T-cell (primary cell): ENCODE data around the gene ADCY4. TPM values are rescaled to one million over a fixed set of nuclear protein-coding genes. Genes with fewer than 3 reads are reported as not detected.
A peak's percentile ranks its signal among the peaks of the same experiment; 100 is the strongest.

Experiments used
- ATAC-seq, 4 experiments: fragments of 200-7000 bp in 3 of 4; fragments of 150-1000 bp in 1 of 4; cut with Tn5 transposase; replicated peaks in 1 of 4; 1 replicate in 3 of 4; 2 replicates in 1 of 4; pipeline ENCODE4 v1.10.0; 2021; ENCODE audit warnings: moderate library complexity in 3 of 4, mild to moderate bottlenecking in 2 of 4, moderate number of reproducible peaks in 1 of 4
- CTCF ChIA-PET, 2 donors: fragments of 300-600 bp; sonication (Branson Sonifier 250); formaldehyde crosslinking; loops; one replicate each; lab custom pipeline; 2022; ENCODE audit warnings: antibody characterized with exemption in 2 of 2; lab: Charles Lee
- POLR2A ChIA-PET, 2 donors: fragments of 300-600 bp; sonication (Branson Sonifier 250); formaldehyde crosslinking; loops; one replicate each; lab custom pipeline; 2022; ENCODE audit warnings: antibody characterized with exemption in 2 of 2; lab: Charles Lee
- DNase-seq, 35 experiments: peaks; one replicate each; pipeline versions ENCODE4 v3.0.0 to v3.0.0-alpha.2; 2013 to 2023
- H3K27ac ChIP-seq: one replicate; pipeline ENCODE4 v1.5.1; 2013; ENCODE audit warnings: low read length
- H3K27me3 ChIP-seq, 2 experiments: replicated peaks in 1 of 2; 1 replicate in 1 of 2; 2 replicates in 1 of 2; pipeline versions ENCODE4 v1.6.1 to v1.7.0; 2013; ENCODE audit warnings: low read length in 1 of 2, mixed read lengths in 1 of 2; ENCODE audit not compliant: control insufficient read depth in 2 of 2, insufficient read depth in 2 of 2; ENCODE audit errors: extremely low read depth in 1 of 2
- H3K36me3 ChIP-seq, 2 donors: 1 replicate in 1 of 2; 2 replicates in 1 of 2; pipeline versions ENCODE4 v1.6.1 to v1.7.0; 2013; ENCODE audit warnings: low read length in 1 of 2; ENCODE audit not compliant: control insufficient read depth in 2 of 2, insufficient read depth in 1 of 2; ENCODE audit errors: extremely low read depth in 1 of 2
- H3K4me1 ChIP-seq, 2 experiments: 1 replicate in 1 of 2; 2 replicates in 1 of 2; pipeline versions ENCODE4 v1.6.1 to v1.7.0; 2013; ENCODE audit warnings: low read length in 2 of 2, mixed read lengths in 1 of 2; ENCODE audit not compliant: insufficient read depth in 2 of 2, control insufficient read depth in 1 of 2; ENCODE audit errors: extremely low read depth in 1 of 2
- H3K4me3 ChIP-seq, 2 donors: 1 replicate in 1 of 2; 2 replicates in 1 of 2; pipeline versions ENCODE4 v1.5.1 to v1.7.0; 2013; ENCODE audit warnings: mild to moderate bottlenecking in 2 of 2, low read length in 1 of 2, moderate library complexity in 1 of 2; ENCODE audit not compliant: control insufficient read depth in 1 of 2; ENCODE audit errors: extremely low read depth in 1 of 2
- H3K9me3 ChIP-seq: 2 replicates; pipeline ENCODE4 v1.7.0; 2013
- H3K27ac Mint-ChIP-seq, 2 donors: one replicate each; pipeline ENCODE4 v1.8.0; 2020 to 2021; ENCODE audit warnings: mild to moderate bottlenecking in 2 of 2, mixed read lengths in 2 of 2
- H3K27me3 Mint-ChIP-seq, 2 donors: one replicate each; pipeline ENCODE4 v1.8.0; 2021 to 2022; ENCODE audit warnings: mixed read lengths in 2 of 2
- H3K36me3 Mint-ChIP-seq: one replicate; pipeline ENCODE4 v1.8.0; 2021; ENCODE audit warnings: mixed read lengths
- H3K4me1 Mint-ChIP-seq, 3 donors: one replicate each; pipeline ENCODE4 v1.8.0; 2020 to 2022; ENCODE audit warnings: mixed read lengths in 3 of 3, mild to moderate bottlenecking in 1 of 3
- H3K4me3 Mint-ChIP-seq, 3 donors: one replicate each; pipeline ENCODE4 v1.8.0; 2020 to 2022; ENCODE audit warnings: mild to moderate bottlenecking in 3 of 3, mixed read lengths in 3 of 3, moderate library complexity in 3 of 3
- H3K9me3 Mint-ChIP-seq, 3 donors: one replicate each; pipeline ENCODE4 v1.8.0; 2020 to 2022; ENCODE audit warnings: mixed read lengths in 3 of 3
- WGBS: methylation state at CpG from one replicate; pipeline ENCODE4 v1.1.5; 2013; ENCODE audit warnings: missing lambda C conversion rate; ENCODE audit not compliant: insufficient coverage; 5-methylcytosine and 5-hydroxymethylcytosine counted together
- total RNA-seq, 35 experiments: library from RNA in 6 of 35; stranded (reverse) in 6 of 35; fragments of 120-200 nt in 1 of 35; gene quantifications; one replicate each; pipeline versions ENCODE4 v1.2.1 to v1.2.4 and lab custom pipeline; 2013 to 2026

Gene ADCY4
- total RNA-seq, 5 donors from 2014 or later (not counting 1 experiment from before 2014, with no cell fraction given): 7.8 to 10.4 (median 8.5) TPM

GRCh38 chr14:24367514-24368211 lies 32.8 kb upstream of the ADCY4 start, which contains the start of gene NFATC4:
TSS of gene NFATC4 (plus strand) at chr14:24368184. CDS start at chr14:24368341, 157 bp downstream.
- H3K4me3 ChIP-seq: peak within 1 kb of the TSS in 1 of 2 donors; percentile 71

DNA sequence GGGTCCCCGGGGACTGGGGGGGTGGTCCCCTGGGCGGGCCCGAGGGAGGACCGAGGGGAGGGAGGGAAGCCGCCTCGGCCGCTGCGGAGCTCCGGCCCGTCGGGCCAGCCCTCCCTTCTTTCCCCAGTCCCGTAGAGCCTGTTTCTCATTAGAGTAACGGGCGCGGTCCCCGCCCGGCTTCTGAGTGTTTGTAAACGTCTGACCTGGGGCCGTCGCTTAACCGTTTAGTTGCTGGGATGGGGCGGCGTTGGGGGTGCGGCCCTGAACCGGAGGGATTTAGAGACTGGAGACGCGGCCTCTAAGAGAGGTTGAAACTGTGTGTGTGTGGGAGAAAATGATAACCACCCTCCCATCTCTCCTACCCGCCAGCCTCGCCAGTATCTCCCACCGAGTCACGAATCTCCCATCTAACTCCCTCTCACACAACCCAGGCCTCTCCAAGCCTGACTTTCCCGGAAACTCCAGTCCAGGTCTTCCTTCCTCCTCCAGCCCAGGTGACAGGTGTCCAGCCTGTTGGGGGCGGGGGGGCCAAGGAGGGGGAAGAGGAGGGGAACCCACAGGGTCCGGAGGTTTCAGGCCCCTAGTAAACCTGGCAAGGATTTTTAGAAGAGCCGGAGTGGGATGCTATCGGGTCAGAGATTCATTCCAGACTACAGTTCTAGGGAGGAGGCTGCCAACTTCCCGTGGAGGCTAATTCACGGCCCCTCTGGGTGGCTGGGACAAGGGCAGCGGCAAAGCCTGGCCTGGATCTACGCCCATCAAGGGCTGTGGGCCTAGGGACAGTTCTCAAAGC lies 32.0 kb upstream of the ADCY4 start:
- Histone ChIP-seq H3K36me3 (no peaks in the 10 kb centered on the region), H3K4me3 (peak overlapping the region; percentile 17 to 71), H3K9me3 (no peaks in the 10 kb centered on the region), H3K4me1 (peaks cover 4 to 36% of the 10 kb centered on the region in 2 experiments), H3K27me3 (peaks cover 0 to 63% of the 10 kb centered on the region in 2 experiments), H3K27ac (no peak overlapping the region)
- DNase-seq (peak in 9 of 35 experiments; percentile 2 to 36 (median 14)), ATAC-seq (peak in 3 of 4 experiments; percentile 17 to 36 (median 25))
- POLR2A ChIA-PET: interaction anchor here in 1 of 2 donors (0.6 kb wide), 1 partner anchor 1046 kb away, joined by 3 read pairs; the partner anchor contains the start of gene PABPN1
- Mint-ChIP-seq H3K27me3 (peaks cover 38 to 45% of the 10 kb centered on the region in 2 donors), H3K36me3 (no peaks in the 10 kb centered on the region), H3K4me3 (peak overlapping the region; percentile 65 to 79 (median 66)), H3K27ac (no peak overlapping the region), H3K4me1 (peaks cover 29 to 35% (median 35%) of the 10 kb centered on the region in 3 donors), H3K9me3 (no peaks in the 10 kb centered on the region)
- 29% methylated on average over 7 of the region's 40 CpGs for WGBS
- CTCF ChIA-PET: interaction anchor here in 1 of 2 donors (0.7 to 1.4 kb wide), 3 partner anchors 63 to 744 kb away, joined by 3 to 7 read pairs (median 3); partner anchors contain the start of gene KHNYN

More at GRCh38 chr14:24367514-24368211, 32.8 kb upstream of the ADCY4 start, which contains the start of gene NFATC4:
- no peak for ATAC-seq
- peaks cover 4 to 36% of the 10 kb centered on the region in 2 experiments for H3K4me1 ChIP-seq
- 32% methylated on average over 10 of the region's 21 CpGs for WGBS
- H3K27ac Mint-ChIP-seq: no peak within 1 kb of the TSS
- peaks cover 38 to 40% of the 10 kb centered on the region in 2 donors for H3K27me3 Mint-ChIP-seq
- H3K36me3 ChIP-seq: no peaks in the 10 kb centered on the region
- CTCF ChIA-PET: no interaction called here
- H3K27ac ChIP-seq: no peak within 1 kb of the TSS
- peaks cover 0 to 61% of the 10 kb centered on the region in 2 experiments for H3K27me3 ChIP-seq
- no peaks in the 10 kb centered on the region for H3K36me3 Mint-ChIP-seq
- POLR2A ChIA-PET: no interaction called here
- DNase-seq: peak in 1 of 35 experiments; percentile 10
- peaks cover 29 to 35% (median 35%) of the 10 kb centered on the region in 3 donors for H3K4me1 Mint-ChIP-seq
- no peaks in the 10 kb centered on the region for H3K9me3 ChIP-seq
- peak within 1 kb of the TSS; percentile 65 to 79 (median 66) for H3K4me3 Mint-ChIP-seq
- no peaks in the 10 kb centered on the region for H3K9me3 Mint-ChIP-seq

DNA sequence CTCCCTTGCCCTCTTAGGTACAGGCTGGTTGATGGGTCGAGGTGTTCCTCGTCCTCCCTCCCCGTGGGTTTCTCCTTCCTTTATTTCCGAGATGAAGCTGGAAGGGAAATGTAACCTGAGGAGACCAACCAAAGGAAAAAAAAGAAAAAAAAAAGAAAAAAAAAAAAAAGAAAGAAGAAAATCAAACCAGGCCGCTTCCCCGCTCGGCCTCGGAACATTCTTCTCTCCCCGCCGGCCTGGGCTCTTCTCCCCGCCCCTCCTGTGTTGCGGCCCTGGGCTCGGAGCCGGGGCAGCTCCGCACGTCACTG lies 31.5 kb upstream of the ADCY4 start:
- DNase-seq (peak in 2 of 35 experiments; percentile 4 to 7), ATAC-seq (peak in 3 of 4 experiments; percentile 2 to 25 (median 24))
- peaks cover 4 to 36% of the 10 kb centered on the region in 2 experiments for H3K4me1 ChIP-seq
- Mint-ChIP-seq H3K9me3 (no peaks in the 10 kb centered on the region), H3K27ac (no peak overlapping the region), H3K27me3 (peaks cover 43 to 50% of the 10 kb centered on the region in 2 donors), H3K36me3 (no peaks in the 10 kb centered on the region), H3K4me3 (peak overlapping the region in 2 of 3 donors; percentile 21 to 79), H3K4me1 (peaks cover 29 to 35% (median 35%) of the 10 kb centered on the region in 3 donors)
- POLR2A ChIA-PET: interaction anchor here in 1 of 2 donors (0.6 kb wide), 1 partner anchor 1045 kb away, joined by 3 read pairs; the partner anchor contains the start of gene PABPN1
- no peak overlapping the region for H3K27ac ChIP-seq
- CTCF ChIA-PET: interaction anchor here in 1 of 2 donors (0.6 to 1.4 kb wide), 5 partner anchors 14 to 743 kb away, joined by 3 to 7 read pairs (median 3); partner anchors contain the start of gene KHNYN
- 5% methylated on average over 6 of the region's 16 CpGs for WGBS
- peak overlapping the region; percentile 17 to 71 for H3K4me3 ChIP-seq
- no peaks in the 10 kb centered on the region for H3K9me3 ChIP-seq
- peaks cover 0 to 63% of the 10 kb centered on the region in 2 experiments for H3K27me3 ChIP-seq
- no peaks in the 10 kb centered on the region for H3K36me3 ChIP-seq

DNA sequence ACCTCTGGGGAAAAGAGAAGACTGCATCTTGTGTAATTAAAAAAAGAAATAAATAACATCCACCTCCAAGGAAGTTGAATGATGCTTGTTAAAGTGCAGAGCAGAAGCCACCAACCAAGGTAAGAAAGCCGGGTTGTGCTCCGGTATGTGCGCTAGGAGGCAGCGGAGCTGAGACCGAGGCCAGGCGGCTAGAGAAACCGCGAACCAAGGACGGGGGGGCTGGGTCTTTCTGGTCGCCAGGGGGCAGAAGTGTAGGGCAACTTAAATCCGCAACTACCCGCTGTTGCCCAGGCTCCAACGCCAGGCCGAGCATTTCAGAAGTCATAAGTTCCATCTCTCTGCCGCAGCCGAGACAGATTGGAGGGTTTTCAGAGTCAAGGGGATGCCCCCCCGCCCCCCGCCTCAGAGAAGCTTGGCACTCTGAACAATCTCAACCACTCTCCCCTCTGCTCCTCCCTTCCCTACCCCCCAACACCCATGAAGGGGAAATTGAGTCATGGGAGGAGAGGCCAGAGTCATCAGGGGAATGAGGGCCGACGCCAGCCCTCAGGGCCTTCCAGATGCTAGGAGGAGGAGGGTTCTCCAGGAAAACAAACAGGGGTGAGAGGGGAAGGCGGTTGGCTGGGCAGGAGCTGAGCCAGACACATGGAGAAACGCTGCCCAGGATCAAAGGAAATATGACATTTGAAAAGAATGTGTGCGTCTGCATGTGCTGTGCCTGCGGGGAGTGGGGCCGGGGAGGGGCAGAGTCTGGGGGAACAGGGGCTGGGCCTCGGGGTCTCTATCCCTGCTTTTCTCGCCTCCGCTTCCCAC lies 30.9 kb upstream of the ADCY4 start:
- H3K9me3 ChIP-seq: no peaks in the 10 kb centered on the region
- peaks cover 4 to 36% of the 10 kb centered on the region in 2 experiments for H3K4me1 ChIP-seq
- POLR2A ChIA-PET: no interaction called here
- Mint-ChIP-seq H3K27me3 (peaks cover 43 to 51% of the 10 kb centered on the region in 2 donors), H3K4me3 (peak overlapping the region; percentile 62 to 79 (median 65)), H3K27ac (peak overlapping the region in 1 of 2 donors; percentile 49), H3K9me3 (no peaks in the 10 kb centered on the region), H3K36me3 (no peaks in the 10 kb centered on the region), H3K4me1 (peaks cover 29 to 35% (median 35%) of the 10 kb centered on the region in 3 donors)
- peak overlapping the region in 1 of 2 donors; percentile 71 for H3K4me3 ChIP-seq
- H3K27me3 ChIP-seq: peaks cover 0 to 63% of the 10 kb centered on the region in 2 experiments
- no peaks in the 10 kb centered on the region for H3K36me3 ChIP-seq
- CTCF ChIA-PET: interaction anchor here in 1 of 2 donors (0.6 to 1.4 kb wide), 5 partner anchors 14 to 71 kb away, joined by 3 to 7 read pairs (median 3); partner anchors contain the start of gene KHNYN
- H3K27ac ChIP-seq: no peak overlapping the region
- WGBS: 14% methylated on average over 18 of the region's 28 CpGs
- peak in 31 of 35 experiments; percentile 23 to 74 (median 42) for DNase-seq
- peak; percentile 72 to 74 (median 73) for ATAC-seq

GRCh38 chr14:24364841-24365240 lies 30.0 kb upstream of the ADCY4 start:
- Mint-ChIP-seq H3K36me3 (peaks cover 6% of the 10 kb centered on the region), H3K4me3 (no peak overlapping the region), H3K27ac (no peak overlapping the region), H3K9me3 (peaks cover 0 to under 1% (median 0%) of the 10 kb centered on the region in 3 donors), H3K27me3 (peaks cover 44 to 55% of the 10 kb centered on the region in 2 donors), H3K4me1 (peaks cover 29 to 35% (median 35%) of the 10 kb centered on the region in 3 donors)
- ATAC-seq: no peak
- no peak overlapping the region for H3K4me3 ChIP-seq
- 80% methylated on average over 1 of the region's 1 CpG for WGBS
- no peaks in the 10 kb centered on the region for H3K9me3 ChIP-seq
- no peaks in the 10 kb centered on the region for H3K36me3 ChIP-seq
- no peak overlapping the region for H3K27ac ChIP-seq
- ChIA-PET POLR2A (no interaction called here), CTCF (interaction anchor here in 1 of 2 donors (1.0 kb wide), 1 partner anchor 72 kb away, joined by 5 read pairs; no protein-coding TSS in a partner anchor)
- no peak for DNase-seq
- H3K27me3 ChIP-seq: peaks cover 0 to 57% of the 10 kb centered on the region in 2 experiments
- H3K4me1 ChIP-seq: peaks cover 4 to 36% of the 10 kb centered on the region in 2 experiments
